Inflammatory macrophage treated with lipopolysaccharide for 4 hours (primary cell): ENCODE results near the gene FAM180B.
A peak's percentile ranks its signal among the peaks of the same experiment; 100 is the strongest.
"Not testable (repeated sequence)": the region's sequence is repeated elsewhere in the genome, so short reads cannot be mapped to it uniquely, and the experiment has no call there.

Experiments
- DNase-seq: peaks from one replicate; pipeline ENCODE4 v3.0.0-alpha.2; 2020

Gene FAM180B

DNA sequence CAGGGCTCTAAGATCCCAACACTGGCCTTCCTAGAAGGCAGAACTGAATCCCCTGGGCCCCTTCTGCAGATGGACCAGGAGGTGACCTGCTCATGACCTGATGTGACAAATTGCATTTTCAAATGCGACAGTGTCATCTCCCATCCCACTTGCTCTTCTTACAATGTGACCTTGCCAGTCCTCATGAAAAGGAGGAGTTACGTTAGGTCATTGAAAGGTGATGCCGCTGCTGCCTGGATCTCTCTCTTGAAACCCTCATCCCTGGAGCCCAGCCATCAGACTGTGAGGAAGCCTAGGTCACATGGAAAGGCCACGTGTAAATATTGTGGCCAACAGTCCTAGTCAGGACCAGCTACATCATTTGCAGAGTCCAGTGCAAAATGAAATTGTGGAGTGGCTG, 13.4 kb downstream of the FAM180B start:
- no peak for DNase-seq

- no peak for DNase-seq
Observed at GRCh38 chr11:47603295-47603694, 16.8 kb downstream of the FAM180B start.

DNA sequence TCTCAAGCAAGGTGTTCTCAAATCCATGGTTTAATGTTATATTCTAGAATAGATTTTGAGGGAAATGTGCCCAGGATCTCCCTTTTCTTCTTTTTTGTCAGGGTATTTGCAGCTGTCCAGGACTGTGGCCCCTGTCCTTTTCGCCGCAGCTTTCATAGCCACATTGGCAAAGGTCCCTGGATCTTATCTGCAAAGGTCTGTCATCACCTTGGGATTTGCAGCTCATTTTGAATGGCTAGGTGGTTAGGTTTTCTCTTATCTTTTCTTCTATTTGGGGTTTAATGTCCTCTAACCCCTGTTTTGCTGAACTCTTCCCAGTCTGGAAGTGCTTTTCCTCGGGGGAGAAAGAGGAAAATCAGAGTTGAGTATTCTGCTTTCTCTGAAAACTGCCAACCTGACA, 19.4 kb downstream of the FAM180B start:
- no peak for DNase-seq

GRCh38 chr11:47606731-47607130, 20.3 kb downstream of the FAM180B start:
- no peak for DNase-seq

GRCh38 chr11:47607380-47607779, 20.9 kb downstream of the FAM180B start:
- DNase-seq: no peak

DNA sequence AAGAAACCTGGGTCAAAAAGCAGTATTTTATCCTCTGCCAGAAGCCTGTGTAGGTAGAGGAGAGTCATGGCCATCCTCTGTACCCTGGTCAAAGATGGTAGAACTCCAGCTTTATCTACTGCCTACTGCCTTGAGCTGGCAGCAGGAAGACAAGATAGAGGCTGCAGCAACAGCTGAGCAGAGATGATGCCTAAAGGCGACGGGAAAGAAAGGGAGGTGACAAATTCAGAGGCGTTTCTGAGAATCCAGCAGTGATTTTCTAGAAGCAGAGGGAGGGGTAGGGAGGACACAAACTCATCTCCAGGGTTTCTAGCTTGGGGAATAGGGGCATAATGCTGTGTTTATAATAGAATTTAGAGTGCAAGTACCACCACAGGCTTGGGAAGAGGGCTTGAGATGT, 23.2 kb downstream of the FAM180B start:
- no peak for DNase-seq

DNA sequence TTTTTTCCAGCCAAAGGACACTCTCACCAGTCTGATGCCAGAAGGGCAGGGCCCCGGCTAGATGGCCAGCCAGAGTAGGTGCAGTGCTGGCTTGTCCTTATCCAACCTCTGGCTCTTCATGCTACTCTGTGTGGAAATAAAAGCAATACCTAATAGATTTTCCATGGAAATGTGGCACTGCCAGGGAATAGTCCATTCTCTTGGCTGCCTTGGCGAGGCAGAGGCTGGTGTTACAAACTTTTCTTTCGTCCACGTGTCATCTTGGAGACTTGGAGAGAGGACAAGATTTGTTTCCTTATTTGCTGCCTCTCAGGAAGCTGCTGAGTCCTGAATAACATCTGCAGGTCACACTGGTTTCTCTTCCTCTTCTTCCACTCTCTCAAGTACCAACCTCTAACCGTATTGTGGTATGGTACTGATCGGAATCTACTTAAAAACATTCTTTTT, 24.9 kb downstream of the FAM180B start:
- DNase-seq: peak; percentile 64

- DNase-seq: no peak
Observed at GRCh38 chr11:47615249-47615648, 28.8 kb downstream of the FAM180B start.

DNA sequence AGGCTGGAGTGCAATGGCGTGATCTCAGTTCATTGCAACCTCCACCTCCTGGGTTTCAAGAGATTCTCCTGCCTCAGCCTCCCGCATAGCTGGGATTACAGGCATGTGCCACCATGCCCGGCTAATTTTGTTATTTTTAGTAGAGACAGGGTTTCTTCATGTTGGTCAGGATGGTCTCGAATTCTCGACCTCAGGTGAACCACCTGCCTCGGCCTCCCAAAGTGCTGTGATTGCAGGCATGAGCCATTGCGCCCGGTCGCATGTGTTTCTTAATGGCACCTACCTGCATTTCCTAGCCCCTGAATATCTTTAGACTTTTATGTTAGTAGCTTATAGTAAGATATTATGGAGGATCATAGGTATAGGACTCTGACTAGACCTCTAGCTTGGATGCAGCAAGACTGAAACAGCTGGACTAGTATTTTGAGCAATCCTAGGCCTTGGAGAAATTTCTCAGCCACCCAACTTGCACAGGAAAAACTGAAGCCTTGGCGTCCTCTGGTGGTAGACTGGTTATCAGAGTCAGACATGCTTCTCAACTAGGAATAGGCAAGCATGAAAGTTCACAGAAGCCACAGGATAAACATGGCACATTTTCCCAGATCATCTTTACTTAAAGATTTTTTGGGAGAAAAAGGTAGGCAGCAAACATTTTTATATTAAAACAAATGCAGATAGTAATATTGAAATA, 30.4 kb downstream of the FAM180B start:
- DNase-seq: peak; percentile 61

DNA sequence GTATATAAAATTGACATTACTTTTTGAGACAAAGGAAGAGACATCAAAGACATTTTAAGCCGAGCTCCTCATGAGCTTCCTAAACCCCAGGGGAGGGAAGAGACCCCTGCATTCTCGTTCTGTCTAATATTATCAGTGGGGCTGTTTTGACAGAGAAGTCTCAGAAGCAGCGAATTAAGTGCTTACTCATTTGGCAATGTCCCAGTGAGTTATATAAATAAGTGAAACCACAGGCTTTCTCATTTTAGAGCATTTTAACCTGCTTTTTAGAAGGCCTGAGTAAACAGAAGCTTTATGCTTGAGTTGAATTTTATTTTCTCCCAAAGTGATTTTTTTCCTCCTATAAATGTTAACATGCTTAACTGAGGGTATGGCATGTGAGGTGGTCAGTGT, 30.9 kb downstream of the FAM180B start:
- DNase-seq: no peak

GRCh38 chr11:47620836-47621378, 34.4 kb downstream of the FAM180B start:
- no peak for DNase-seq

DNA sequence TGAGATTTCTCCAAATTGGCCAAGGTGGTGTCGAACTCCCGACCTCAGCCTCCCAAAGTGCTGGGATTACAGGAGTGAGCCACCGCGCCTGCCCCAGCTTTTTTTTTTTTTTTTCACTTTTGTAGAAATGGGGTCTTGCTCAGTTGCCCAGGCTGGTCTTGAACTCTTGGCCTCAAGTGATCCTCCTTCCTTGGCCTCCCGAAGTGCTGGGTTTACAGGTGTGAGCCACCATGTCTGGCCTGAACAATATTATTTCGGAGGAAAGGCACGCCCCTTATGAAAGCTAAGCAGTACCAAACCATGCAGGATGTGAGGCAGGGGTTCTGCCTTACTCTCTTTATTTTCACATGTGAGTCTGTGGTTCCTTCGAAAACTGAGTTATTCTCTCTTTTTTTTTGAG, 39.8 kb downstream of the FAM180B start:
- no peak for DNase-seq

DNA sequence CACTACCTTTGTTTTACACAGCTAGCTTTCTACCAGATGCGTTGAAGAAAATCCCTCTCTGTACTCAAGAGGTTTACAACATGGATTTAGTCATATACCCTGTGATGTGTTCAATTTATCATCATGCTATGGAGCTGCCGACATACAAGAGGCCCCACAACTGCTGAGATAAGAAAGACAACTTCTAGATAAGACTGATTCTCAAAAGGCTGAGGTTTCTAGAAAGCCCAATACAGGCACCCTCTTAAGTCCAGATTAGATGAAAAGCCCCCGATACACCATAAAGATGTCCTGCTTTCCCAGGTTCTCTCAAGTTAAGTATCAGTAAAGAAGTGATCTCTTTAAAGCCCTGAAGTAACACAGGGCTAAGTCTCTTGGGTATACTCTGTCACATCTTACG, 41.5 kb downstream of the FAM180B start:
- DNase-seq: no peak

- DNase-seq: no peak
Observed at GRCh38 chr11:47631473-47631872, 45.0 kb downstream of the FAM180B start.

DNA sequence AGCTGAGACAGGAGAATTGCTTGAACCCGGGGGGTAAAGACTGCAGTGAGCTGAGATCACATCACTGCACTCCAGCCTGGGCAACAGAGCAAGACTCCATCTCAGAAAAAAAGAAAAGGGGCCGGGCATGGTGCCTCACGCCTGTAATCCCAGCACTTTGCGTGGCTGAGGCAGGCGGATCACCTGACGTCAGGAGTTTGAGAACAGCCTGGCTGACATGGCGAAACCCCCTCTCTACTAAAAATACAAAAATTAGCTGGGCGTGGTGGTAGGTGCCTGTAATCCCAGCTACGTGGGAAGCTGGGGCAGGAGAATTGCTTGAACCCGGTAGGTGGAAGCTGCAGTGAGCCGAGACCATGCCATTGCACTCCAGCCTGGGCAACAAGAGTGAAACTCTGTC, 49.9 kb downstream of the FAM180B start:
- not testable (repeated sequence) for DNase-seq
